GM11168 (cell line): ENCODE data around the gene HIF1AN.

Source experiments
- in situ Hi-C: fragments of 300-500 bp; cut with MboI; formaldehyde crosslinking; loops from one replicate; pipeline ENCODE4 v1.12.0; 2022; ENCODE audit warnings: low sequenced_read_pairs; ENCODE audit not compliant: unreplicated experiment

HIF1AN gene

DNA sequence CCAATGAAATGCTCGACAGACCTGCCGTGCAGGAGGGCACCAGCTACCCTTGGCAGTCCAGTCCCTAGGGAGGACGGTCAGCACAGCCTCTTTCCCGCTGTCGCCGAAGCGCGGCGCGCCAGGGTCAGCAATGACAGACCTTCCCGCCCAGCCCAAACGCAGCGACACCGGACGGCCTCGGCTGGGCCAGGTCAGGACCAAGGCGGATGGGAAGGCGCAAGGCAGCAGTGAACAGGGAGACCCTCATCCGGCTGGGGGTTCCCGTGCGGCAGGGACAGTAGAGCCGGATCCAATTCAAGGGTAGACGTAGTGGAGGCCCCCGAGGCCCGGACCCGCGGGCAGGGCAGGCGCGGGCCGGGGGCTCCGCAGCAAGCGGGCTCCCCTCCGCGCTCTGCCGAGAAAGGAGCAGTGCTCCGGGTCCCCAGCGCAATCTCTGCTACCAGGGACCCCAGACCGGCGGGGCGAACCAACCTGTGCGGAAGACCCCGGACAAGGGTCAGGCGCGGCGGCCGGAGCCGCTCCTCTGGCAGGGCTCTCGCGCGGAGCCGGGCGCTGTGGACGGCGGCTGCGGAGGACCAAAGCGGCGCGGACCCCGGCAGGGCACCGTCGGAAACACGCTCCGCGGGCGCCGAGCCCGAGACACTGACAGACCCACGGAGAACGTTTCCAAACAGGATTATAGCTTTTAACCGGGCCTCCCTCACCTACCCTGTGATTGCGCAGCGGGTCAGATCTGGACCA is 16.3 kb upstream of the HIF1AN start, which contains the start of gene SEC31B:
Gene SEC31B, minus strand, starts transcription at position 551 of the 741 bp plus-strand sequence. CDS start 2,909 bp downstream, outside the sequence.
- in situ Hi-C loops, result loop anchor here (25.0 kb wide), 1 partner anchor 182 kb away; the partner anchor contains the start of genes PKD2L1 and SCD

DNA sequence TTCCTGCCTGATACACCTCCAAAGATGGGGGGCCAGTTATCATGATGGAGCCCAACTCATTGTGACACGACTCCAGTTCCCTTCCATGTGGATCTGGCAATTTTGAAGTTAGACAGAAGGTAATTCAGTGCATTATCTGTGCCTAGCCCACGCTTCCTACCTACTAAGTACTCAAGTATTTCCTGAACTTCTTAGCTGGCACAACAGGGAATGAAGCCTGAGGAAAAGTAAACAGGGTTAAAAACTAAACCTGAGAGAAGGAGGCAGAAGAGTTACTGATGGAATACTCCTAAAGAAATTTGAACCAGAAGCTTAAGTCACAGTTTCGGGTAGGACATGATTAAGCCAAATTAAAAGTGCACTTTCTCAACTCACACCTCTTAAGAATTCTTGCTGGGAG is 14.9 kb upstream of the HIF1AN start:
- in situ Hi-C loops, result loop anchor here (25.0 kb wide), 1 partner anchor 184 kb away; the partner anchor contains the start of genes PKD2L1 and SCD

DNA sequence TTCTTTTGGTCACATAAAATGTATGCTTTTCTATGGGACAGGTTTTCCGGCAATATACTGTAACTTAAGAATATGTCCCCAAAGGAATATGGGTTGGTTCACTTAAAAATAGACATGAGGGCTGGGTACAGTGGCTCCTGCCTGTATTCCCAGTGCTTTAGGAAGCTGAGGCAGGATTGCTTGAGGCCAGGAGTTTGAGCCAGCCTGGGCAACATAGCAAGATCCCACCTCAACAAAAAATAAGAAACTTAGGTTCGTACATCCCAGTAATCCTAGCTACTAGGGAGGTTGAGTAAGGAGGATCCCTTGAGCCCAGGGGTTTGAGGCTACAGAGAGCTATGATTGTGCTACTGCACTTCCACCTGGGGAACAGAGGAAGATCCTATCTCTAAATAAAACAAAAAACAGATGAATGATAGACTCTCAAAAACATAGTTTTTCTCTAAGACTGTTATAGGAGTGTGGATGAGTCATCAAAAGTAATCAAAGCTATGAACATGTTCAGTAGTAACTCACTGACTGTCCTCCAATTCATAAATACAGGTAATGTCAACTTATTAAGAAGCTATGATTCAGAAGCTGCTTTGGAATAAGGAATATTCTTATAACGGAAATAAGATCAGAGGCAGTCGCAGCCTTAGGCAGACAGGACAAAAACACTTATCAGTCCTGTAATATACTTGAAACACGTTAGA is 13.5 kb upstream of the HIF1AN start:
- in situ Hi-C loops, result loop anchor here (25.0 kb wide), 1 partner anchor 185 kb away; the partner anchor contains the start of genes PKD2L1 and SCD

DNA sequence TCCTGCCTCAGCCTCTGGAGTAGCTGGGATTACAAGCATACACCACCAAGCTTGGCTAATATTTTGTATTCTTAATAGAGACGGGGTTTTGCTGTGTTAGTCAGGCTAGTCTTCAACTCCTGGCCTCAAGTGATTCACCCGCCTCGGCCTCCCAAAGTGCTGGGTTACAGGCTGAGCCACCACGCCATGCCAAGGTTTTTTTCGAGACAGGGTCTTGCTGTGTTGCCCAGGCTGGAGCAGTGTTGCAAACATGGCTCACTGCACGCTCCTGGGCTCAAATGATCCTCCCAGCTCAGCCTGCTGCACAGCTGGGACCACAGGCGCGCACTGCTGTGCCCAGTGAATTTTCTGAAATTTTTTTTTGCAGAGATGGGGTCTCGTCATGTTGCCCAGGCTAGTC is 12.8 kb upstream of the HIF1AN start:
- in situ Hi-C loops, result loop anchor here (25.0 kb wide), 1 partner anchor 186 kb away; the partner anchor contains the start of genes PKD2L1 and SCD

DNA sequence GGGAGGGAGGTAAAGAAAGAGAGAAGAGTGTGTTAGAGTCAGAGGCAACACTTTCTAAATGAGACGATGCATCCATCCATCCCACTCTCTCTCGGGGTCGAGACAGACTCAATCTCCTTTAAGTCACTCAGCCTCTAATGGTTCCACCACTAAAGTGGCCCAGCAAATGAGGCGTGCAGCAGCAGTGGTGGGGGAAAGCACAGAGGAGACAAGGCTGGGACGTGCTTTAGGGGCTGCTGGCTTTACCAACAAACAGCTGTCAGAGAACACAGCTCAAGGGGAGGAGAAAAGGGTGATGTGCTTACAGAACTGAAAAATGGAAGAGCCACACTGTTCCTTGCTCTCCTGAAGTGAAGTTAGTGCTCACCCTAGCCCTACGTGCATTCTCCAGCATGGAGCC is 11.5 kb upstream of the HIF1AN start:
- in situ Hi-C loops, result loop anchor here (25.0 kb wide), 1 partner anchor 187 kb away; the partner anchor contains the start of genes PKD2L1 and SCD

DNA sequence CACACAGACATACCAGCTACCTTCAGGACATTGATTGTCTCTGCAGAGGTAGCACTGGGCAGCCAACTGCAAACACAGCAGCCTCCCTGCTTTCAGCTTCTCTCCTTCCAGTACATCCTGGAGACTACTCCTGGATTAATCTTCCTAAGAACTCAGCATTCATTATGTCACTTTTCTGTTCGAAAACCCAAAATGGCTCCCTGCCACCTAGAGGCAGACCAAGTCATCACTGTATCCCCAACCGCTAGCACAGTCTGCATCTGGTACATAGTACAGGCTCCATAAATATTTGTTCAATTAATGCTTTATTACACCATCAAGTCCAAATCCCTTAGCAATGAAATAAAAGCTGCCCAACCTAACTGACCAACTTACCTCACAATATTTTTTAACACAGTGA is 11.1 kb upstream of the HIF1AN start:
- in situ Hi-C loops, result loop anchor here (25.0 kb wide), 1 partner anchor 187 kb away; the partner anchor contains the start of genes PKD2L1 and SCD

DNA sequence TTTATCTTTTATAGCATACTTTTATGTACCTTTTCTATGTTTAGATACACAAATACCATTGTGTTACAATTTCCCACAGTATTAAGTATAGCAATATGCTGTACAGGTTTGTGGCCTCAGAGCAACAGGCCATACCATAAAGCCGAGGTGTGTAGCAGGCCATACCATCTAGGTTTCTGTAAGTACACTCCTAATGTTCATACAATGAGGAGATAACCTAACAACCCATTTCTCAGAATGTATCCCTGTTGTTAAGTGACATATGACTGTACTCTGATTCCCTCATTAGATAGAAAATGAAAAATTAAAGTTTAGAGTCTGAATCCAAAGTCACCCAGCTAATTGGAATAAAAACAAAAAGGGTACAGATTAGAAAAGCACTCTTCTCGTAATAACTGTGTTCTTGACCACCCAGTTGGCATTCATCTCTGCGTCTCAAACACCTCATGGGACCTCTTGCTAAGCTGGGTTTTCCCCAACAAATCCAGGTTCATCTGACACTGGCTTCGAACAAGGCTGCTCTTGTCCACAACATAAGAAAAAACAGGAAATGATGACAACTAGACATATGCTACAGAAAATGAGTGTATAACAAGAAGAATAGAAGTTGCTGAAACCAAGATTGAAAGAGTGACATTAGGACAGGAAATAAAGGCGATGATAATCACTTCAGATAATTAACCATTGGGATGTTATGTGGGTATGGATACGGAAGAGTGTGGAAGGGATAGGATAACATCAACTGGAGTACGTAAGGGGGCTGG is 7.4 kb upstream of the HIF1AN start:
- in situ Hi-C loops, result no loop called here

DNA sequence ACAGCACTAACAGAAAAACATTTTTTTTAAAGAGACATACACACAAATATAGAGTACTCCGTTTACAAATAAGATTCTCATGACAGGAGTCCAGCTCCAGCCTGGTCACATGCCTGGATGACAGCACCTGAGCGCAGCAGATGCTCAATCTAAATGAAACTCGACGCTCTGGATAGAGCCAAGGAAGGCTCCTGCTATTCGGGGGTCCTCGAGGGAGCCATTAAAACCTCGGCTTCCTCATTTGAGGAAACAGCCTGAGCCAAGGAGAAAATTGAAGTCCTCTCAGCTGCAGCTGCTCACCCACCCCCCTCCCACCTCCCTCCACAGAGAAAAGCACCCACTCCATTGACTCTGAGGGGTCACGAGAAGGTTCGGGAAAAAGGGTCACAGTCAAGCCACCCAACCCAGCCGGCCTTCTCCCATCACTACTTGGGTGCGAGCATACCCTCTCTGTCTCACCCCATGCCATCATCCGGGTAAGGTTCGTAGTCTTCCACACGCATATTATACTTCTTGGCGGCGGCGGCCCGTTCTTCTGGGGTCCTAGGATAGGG is 6.7 kb upstream of the HIF1AN start:
- in situ Hi-C loops, result no loop called here

DNA sequence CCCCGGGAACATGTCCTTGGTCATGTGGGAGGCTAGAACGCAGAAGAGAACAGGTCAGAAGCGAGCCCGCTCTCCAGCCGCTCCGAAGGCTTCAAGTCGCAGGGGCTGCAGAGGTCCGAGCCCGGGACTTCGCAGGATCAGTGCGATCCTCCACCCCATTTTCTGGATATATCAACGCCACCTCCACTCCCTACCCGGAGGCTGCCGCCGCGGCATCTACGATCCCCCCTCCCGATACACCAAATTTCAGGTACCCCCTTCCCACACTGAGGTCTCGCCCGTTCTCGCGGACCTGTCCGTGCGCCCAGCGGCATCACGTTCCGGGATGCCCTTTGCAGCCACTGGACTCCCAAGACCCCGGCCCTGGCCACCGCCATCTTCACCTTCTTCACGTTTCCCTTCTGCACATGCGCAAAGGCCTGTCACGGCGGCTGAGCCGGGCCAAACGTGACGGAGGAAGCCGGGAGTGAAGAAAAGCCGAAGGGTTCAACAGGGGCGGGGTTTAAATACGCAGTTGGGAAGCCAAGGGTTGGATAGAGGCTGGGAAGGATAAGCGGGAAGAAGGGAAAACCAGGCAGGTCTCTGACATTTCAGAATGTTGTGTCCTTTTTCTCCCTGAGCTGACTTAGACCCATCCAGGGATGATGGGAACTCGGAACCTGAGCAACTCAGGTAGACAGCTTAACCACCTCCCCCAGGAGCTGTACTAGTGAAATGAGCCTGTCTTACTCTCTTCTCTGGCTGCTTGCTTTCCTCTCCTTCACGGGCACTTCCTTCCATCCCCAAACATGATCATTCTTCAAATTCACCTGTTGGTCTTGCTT is 6.1 kb upstream of the HIF1AN start, which contains the start of gene NDUFB8:
Gene NDUFB8, minus strand, starts transcription at position 397 of the 824 bp plus-strand sequence. Its CDS starts 20 bp downstream, at position 377.
- in situ Hi-C loops, result no loop called here

DNA sequence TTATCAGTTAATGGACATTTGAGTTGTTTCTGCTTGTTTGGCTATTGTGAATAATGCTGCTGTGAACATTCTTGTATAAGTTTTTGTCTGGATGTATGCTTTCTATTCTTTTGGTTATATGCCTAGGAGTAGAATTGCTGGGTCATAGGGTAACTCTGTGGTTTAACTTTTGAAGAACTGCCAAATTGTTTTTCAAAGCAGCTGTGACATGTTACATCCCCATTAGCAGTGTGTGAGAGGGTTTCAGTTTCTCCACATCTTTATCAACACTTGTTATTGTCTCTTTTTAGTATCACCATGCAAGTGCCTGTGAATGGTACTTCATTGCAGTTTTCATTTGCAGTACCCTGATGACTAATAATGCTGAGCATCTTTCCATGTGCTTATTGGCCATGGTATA is 4.0 kb upstream of the HIF1AN start:
- in situ Hi-C loops, result no loop called here

DNA sequence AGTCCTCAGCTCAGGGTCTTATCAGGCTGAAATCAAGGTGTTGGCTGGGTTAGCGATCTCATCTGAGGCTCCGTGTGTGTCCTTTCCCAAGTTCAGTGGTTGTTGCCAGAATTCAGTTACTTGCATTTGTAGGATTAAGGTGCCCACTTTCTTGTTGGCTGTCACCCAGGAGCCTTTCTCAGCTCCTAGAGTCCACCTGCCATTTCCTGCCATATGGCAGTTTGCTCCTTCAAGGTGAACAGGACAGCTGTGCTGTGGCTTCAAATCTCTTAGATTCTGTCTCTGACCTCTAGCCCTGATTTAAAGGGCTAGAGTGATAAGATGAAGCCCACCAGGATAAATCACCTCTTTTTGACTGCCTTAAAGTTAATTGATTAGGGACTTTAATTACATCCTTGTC is 1.0 kb upstream of the HIF1AN start:
- in situ Hi-C loops, result no loop called here

DNA sequence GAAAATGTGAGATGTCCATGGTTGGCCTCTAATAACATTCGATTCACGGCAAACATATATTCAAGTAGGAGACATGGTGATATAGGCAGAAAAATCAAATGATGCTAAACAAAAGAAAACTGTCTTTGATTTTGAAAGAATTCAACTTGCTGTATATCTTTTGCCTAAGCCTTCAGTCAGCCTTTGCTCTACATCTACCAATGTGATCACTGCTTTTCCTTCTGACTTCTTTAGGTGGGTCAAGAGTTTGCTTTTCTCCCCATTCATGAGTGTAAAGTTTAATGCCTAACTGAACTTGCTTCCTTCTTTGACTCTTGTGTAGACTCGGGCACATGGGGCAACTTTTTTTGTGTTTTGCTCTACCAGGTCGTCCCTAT is 417 bp upstream of the HIF1AN start:
- in situ Hi-C loops, result no loop called here

DNA sequence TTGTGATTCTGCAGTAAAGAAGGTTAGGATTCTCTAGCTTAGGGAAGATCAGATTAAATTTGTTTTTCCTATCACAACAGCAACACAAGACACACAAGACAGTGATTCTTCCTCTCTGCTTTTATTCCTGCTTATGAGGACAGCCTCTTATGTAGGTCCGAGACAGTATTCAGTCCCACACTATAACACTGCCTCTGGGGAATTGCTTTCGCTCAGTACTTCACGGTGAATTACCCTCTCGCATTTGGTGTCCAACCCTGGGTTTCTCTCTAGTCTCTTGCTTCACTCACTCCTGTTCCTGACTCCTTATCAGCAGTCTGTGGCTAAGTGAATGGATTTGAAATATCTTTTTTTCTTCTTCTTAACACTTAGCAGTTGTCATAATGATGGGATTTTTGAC is 1.7 kb downstream of the HIF1AN start:
- in situ Hi-C loops, result no loop called here

DNA sequence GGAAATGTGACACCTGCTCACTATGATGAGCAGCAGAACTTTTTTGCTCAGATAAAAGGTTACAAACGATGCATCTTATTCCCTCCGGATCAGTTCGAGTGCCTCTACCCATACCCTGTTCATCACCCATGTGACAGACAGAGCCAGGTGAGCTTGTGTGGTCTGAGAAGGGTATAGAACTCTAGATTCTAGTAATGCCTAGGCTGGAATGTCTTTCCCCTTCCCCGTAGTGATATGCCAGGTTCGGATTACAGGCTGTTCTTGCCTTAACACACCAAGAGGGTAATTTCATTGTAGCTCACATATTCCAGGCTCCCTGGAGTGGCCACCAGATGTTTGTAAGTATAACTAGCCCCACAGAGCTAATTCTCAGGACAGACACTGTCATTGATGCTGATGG is 9.2 kb downstream of the HIF1AN start:
- in situ Hi-C loops, result no loop called here

DNA sequence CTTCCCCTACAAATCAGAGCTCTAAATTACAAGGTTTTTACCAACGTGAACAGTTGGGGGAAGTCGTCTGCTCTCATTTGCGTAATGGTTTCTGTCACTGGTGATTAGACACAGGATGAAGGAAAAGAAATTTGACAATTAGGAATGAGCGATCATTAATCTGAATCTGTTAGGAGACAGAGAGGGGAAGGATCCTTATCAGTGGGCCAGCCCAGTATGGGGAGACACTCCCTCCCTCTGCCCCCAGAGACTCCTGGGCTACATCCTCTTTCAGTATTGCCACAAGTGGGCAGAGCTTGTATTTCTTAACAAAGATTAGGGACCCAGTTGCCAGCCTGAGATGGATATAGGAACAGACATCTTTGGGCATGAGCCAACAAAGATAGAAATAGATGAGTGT is 15.5 kb downstream of the HIF1AN start:
- in situ Hi-C loops, result no loop called here

DNA sequence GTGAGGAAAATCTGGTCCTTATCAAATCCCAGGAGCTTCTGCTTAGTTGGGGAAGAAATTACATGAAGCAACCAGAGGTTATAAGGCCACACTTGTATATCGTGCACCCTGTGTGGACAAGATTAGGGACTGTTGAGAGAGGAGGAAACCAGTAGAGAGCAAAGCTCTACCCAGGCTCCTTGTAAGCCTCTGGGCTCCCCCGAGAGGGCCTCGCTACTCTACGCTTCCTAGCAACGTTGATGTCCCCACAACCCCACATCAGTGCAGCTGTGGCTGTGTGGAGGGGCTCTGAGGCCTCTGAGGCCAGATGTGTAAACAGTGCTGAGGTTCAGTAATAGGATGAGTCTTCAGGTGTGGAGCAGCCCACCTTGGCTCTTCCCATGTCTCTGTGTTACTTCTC is 16.0 kb downstream of the HIF1AN start:
- in situ Hi-C loops, result no loop called here

DNA sequence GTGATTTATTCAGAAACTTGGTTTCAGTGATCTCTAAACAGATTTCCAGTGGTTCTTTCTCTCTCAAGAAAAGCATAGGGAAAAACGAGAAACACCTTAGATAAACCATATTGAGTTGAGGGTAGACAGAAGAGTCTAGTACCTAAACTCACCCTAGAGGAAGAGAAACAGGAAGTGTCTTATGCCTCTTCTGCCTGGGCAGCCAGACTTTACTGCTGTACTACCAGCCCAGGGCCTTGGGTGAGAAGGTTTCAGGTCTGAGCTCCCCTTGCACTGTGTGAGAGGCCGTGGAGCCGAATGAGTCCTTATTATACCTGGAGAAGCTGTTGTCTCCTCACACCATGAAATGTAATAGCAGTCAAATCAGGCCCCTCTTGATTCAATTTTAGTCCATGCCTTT is 18.2 kb downstream of the HIF1AN start:
- in situ Hi-C loops, result no loop called here

DNA sequence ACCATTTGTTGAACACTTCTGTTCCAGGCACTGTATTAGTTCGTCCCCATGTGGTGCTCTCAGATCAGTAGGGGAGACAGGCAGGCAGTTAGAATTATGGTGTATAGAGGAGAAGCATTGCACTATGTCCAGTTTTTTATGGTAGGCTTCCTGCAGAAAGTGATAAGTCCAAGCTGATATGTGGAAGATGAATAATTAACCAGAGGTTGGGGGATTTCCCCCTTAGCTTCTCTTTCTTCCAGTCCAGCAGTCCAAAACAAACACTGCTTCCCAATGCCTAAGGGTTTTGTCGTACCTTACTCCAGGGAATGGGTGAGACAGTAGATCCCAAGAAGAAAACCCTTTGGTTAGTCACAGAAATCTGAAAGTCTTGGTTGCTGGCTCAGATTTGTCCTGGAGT is 19.2 kb downstream of the HIF1AN start:
- in situ Hi-C loops, result no loop called here

DNA sequence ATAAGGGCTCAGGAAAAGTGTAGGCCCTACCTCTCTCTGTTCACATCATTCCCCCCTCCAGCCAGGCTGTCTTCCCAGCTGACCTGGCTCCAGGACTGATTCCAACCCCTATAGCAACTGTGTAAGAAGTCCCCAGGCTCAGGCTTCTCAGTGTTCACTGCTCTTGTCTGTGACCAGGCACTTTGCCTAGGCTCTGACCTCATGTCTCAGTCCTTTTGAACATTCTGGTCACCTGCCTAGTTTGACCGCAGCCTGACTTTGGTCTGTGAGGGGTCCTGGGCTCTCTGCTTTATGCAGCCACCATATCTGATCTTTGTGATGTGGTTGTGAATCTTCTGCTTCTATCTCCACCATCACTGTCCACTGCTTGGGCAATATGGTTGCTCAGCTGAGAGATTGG is 24.5 kb downstream of the HIF1AN start:
- in situ Hi-C loops, result no loop called here
